BE2C (cell line): ENCODE measurements around the gene EDARADD.

Source experiments
- DNase-seq: peaks from one replicate; pipeline ENCODE4 v3.0.0-alpha.2; 2020
- H3K27me3 ChIP-seq: fragments of 250-450 bp; sonication (Bioruptor Pico); 2 replicates; pipeline ENCODE4 v1.5.1; 2020; ENCODE audit warnings: mild to moderate bottlenecking
- H3K36me3 ChIP-seq: fragments of 250-450 bp; sonication (Bioruptor Pico); 2 replicates; pipeline ENCODE4 v1.5.1; 2020; ENCODE audit warnings: mild to moderate bottlenecking
- H3K4me1 ChIP-seq: fragments of 250-450 bp; sonication (Bioruptor Pico); 2 replicates; pipeline ENCODE4 v1.5.1; 2020
- H3K4me3 ChIP-seq: 2 replicates; pipeline ENCODE4 v1.5.1; 2011; ENCODE audit warnings: low read depth, low read length
- H3K9me3 ChIP-seq: fragments of 250-450 bp; sonication (Bioruptor Pico); 2 replicates; pipeline ENCODE4 v1.5.1; 2020
- TF ChIP-seq, protein P1 (sequence below): IDR thresholded peaks from 2 replicates; pipeline ENCODE4 v1.5.1; 2012; ENCODE audit warnings: mild to moderate bottlenecking, low read depth, low read length

The EDARADD gene

DNA sequence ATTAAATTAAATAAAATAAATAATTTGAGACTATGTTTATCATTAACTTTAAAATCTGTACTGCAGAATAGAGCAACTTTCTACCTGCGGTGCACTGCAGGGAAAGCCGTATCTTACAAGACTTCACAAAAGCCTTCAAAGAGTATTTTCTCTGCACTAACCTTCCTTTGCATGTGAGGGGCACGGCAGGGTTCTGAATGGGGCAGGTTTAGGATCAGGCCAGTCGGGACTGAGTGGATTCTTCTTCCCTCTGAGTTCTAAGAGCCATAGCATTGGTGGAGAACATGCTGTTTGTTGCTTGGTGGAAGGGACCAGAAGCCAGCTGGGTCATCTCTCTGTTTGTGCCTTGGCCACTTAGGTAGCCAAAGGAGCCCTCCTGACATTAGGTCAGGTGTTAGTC, 74.5 kb downstream of the EDARADD start:
- peaks cover 23% of the 10 kb centered on the region for H3K27me3 ChIP-seq
- no peaks in the 10 kb centered on the region for H3K4me1 ChIP-seq
- TF ChIP-seq, protein P1, sequence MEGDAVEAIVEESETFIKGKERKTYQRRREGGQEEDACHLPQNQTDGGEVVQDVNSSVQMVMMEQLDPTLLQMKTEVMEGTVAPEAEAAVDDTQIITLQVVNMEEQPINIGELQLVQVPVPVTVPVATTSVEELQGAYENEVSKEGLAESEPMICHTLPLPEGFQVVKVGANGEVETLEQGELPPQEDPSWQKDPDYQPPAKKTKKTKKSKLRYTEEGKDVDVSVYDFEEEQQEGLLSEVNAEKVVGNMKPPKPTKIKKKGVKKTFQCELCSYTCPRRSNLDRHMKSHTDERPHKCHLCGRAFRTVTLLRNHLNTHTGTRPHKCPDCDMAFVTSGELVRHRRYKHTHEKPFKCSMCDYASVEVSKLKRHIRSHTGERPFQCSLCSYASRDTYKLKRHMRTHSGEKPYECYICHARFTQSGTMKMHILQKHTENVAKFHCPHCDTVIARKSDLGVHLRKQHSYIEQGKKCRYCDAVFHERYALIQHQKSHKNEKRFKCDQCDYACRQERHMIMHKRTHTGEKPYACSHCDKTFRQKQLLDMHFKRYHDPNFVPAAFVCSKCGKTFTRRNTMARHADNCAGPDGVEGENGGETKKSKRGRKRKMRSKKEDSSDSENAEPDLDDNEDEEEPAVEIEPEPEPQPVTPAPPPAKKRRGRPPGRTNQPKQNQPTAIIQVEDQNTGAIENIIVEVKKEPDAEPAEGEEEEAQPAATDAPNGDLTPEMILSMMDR, result no peak
- no peaks in the 10 kb centered on the region for H3K36me3 ChIP-seq
- no peaks in the 10 kb centered on the region for H3K9me3 ChIP-seq
- DNase-seq, result no peak
- H3K4me3 ChIP-seq, result no peak overlapping the region

DNA sequence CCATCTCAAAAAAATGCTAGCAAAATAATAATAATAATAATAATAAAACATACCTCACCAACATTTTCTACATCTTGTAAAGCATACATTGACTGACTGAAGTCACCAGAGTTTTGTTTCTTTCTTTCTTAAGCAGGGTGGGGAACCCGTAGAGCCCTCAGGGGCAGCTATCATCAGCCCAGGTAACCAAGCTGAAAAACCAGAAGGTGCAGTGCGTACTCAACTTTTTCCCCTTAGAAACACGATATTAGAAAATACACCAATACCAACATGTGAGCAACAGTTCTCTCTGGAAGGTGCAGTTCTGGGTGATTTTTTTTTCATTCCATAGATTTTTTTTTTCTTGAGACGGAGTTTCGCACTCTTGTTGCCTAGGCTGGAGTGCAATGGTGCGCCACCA, 75.4 kb downstream of the EDARADD start:
- H3K4me1 ChIP-seq, result no peaks in the 10 kb centered on the region
- H3K4me3 ChIP-seq, result no peak overlapping the region
- no peak for DNase-seq
- H3K9me3 ChIP-seq, result no peaks in the 10 kb centered on the region
- TF ChIP-seq, protein P1, result no peak
- peaks cover 22% of the 10 kb centered on the region for H3K27me3 ChIP-seq
- H3K36me3 ChIP-seq, result no peaks in the 10 kb centered on the region

DNA sequence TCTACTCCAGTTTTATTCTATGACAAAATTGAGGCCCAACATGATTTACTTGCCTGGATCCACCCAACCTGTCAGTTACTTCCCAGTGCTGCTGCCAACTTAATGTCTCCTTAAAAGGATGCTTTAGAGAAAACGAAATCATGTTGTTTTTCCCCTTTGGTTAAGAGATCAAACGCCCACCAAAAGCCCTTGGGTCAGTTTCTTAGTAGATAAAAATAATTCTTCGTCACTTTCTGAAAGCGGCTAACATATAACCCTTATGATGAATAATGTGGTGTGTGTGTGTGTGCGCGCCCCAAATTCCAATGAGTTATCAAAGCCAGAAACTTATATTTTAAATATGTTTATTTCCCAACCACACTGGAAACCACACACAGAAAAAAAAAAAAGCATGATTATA, 77.0 kb downstream of the EDARADD start:
- Histone ChIP-seq H3K27me3 (peaks cover 9% of the 10 kb centered on the region; the same call in 1 of the 2 replicates), H3K4me3 (no peak overlapping the region), H3K36me3 (no peaks in the 10 kb centered on the region), H3K4me1 (no peaks in the 10 kb centered on the region), H3K9me3 (no peaks in the 10 kb centered on the region)
- TF ChIP-seq, protein P1, result no peak
- DNase-seq, result no peak

DNA sequence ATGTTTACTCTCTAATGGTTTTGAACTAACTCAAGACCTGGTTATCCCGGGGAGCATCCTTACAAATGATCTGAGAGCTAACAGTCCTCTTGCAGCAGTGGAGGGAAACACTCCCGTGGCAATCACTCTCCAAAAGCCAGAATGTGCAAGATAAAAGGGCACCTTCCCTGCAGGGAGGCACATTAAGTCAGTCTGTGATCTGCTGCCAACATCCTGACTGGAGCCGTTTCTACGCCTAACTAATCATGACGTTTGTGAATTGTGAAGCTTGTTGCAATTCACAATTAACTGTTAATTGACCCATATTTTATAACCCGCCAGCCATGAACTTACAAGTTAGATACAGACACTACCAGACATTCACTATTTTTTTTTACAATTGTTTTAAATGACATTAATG, 77.6 kb downstream of the EDARADD start:
- no peaks in the 10 kb centered on the region for H3K36me3 ChIP-seq
- no peaks in the 10 kb centered on the region for H3K9me3 ChIP-seq
- DNase-seq, result no peak
- H3K27me3 ChIP-seq, result peaks cover 9% of the 10 kb centered on the region; the same call in 1 of the 2 replicates
- no peaks in the 10 kb centered on the region for H3K4me1 ChIP-seq
- H3K4me3 ChIP-seq, result no peak overlapping the region
- TF ChIP-seq, protein P1, result no peak

DNA sequence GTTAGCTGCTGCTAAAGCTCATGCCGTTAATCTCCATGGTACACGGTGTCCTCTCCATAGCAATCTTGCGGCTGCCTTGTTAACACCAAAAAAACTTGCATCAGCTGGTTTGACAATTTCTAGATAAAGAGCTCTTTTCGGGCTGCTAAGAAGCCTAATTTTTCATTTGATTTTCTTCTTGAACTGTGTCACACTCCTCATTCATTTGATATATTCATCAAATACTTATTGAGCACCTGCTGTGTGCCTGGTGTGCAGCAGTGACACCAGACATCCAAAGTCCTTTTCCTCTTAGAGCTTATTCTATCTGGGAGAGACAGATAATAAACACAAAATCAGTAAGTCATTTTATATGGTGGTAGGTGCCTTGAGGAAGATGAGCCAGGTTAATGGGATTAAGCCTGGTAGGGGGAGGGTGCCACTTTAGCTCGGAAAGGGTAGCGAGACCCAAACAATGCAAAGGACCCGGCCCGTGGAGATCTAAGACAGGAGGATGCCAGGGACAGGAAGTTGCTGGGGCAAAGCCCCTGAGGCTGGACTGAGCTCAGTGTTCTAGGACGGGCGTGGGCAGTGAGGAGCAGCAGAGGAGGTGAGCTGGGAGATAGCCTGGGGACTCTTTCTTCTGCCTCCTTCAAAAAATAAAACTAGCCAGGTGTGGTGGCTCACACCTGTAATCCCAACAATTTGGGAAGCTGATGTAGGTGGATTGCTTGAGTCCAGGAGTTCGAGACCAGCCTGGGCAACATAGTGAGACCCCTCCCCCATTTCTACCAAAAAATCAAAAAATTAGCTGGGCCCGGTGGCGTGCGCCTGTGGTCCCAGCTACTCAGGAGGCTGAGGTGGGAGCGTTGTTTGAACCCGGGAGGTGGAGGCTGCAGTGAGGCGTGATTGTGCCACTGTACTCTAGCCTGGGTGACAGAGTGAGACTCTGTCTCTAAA, 79.0 kb downstream of the EDARADD start:
- Histone ChIP-seq H3K9me3 (no peaks in the 10 kb centered on the region), H3K36me3 (no peaks in the 10 kb centered on the region), H3K27me3 (peaks cover 9% of the 10 kb centered on the region; the same call in 1 of the 2 replicates), H3K4me3 (no peak overlapping the region), H3K4me1 (no peaks in the 10 kb centered on the region)
- DNase-seq, result no peak
- TF ChIP-seq, protein P1, result no peak

DNA sequence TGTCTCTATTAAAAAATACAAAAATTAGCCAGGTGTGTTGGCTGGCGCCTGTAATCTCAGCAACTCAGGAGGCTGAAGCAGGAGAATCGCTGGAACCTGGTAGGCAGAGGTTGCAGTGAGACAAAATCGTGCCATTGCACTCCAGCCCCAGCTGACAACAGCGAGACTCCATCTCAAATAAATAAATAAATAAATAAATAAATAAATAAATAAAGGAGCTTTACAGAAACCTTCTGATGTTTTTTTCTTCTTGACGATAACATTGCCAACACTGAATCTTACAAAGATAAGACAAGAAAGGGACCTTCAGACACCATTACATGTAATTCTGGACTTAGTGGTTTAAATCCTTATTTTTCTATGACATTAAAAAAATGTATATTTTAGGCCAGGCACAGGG, 81.9 kb downstream of the EDARADD start:
- H3K36me3 ChIP-seq, result no peaks in the 10 kb centered on the region
- H3K4me1 ChIP-seq, result no peaks in the 10 kb centered on the region
- TF ChIP-seq, protein P1, result no peak
- no peak overlapping the region for H3K4me3 ChIP-seq
- DNase-seq, result no peak
- no peaks in the 10 kb centered on the region for H3K9me3 ChIP-seq
- H3K27me3 ChIP-seq, result peaks cover 9% of the 10 kb centered on the region; the same call in 1 of the 2 replicates
